Vagina (tissue), 2 donors: ENCODE measurements around the gene ACTN3. TPM values are rescaled to one million over a fixed set of nuclear protein-coding genes. Genes with fewer than 3 reads are reported as not detected.

ENCODE experiments used
- DNase-seq, 2 donors: peaks; one replicate each; pipeline ENCODE4 v3.0.0-alpha.2; 2017; ENCODE audit errors: extremely low spot score in 2 of 2
- H3K27ac ChIP-seq: fragments of 200-600 bp; sonication (generic); one replicate; pipeline ENCODE4 v1.5.1; 2019
- H3K27me3 ChIP-seq: fragments of 200-600 bp; sonication (generic); one replicate; pipeline ENCODE4 v1.5.1; 2019
- H3K36me3 ChIP-seq, 2 donors: fragments of 200-600 bp; sonication (generic); one replicate each; pipeline ENCODE4 v1.5.1; 2017 to 2019
- H3K4me1 ChIP-seq: fragments of 200-600 bp; sonication (generic); one replicate; pipeline ENCODE4 v1.5.1; 2019
- H3K4me3 ChIP-seq, 2 donors: fragments of 200-600 bp; sonication (generic); 1 replicate in 1 of 2; 2 replicates in 1 of 2; pipeline ENCODE4 v1.5.1; 2016 to 2019
- H3K9me3 ChIP-seq: fragments of 200-600 bp; sonication (generic); one replicate; pipeline ENCODE4 v1.5.1; 2019
- POLR2A ChIP-seq, 2 donors: fragments of 450-650 bp; IDR thresholded peaks; one replicate each; pipeline ENCODE4 v1.6.1; 2017; ENCODE audit warnings: antibody characterized with exemption in 2 of 2, mild to moderate bottlenecking in 2 of 2, moderate library complexity in 2 of 2
- POLR2AphosphoS5 ChIP-seq, 2 donors: sonication (generic); formaldehyde crosslinking; IDR thresholded peaks; one replicate each; pipeline ENCODE4 v1.9.0; 2017; ENCODE audit warnings: antibody characterized with exemption in 2 of 2, mild to moderate bottlenecking in 2 of 2, low read depth in 1 of 2; ENCODE audit not compliant: insufficient read depth in 1 of 2
- intact Hi-C: fragments of 100-400 bp; cut with DNase I; formaldehyde crosslinking; loops from one replicate; pipeline ENCODE4 v1.15.1; 2023
- total RNA-seq: library from RNA; depleted of rRNA; stranded (reverse); fragments of >200 nt; gene quantifications from one replicate; pipeline ENCODE4 v1.2.3, GENCODE V29; 2016
- TF ChIP-seq, protein P1 (sequence below), 3 experiments: fragments of 450-650 bp in 2 of 3; fragments of 200-600 bp in 1 of 3; sonication (generic) in 1 of 3; IDR thresholded peaks; one replicate each; pipeline ENCODE4 v1.5.1; 2017 to 2019; ENCODE audit warnings: antibody characterized with exemption in 3 of 3, mild to moderate bottlenecking in 2 of 3, moderate library complexity in 2 of 3

The ACTN3 gene
- total RNA-seq, 1 donor from 2014 or later: not detected

DNA sequence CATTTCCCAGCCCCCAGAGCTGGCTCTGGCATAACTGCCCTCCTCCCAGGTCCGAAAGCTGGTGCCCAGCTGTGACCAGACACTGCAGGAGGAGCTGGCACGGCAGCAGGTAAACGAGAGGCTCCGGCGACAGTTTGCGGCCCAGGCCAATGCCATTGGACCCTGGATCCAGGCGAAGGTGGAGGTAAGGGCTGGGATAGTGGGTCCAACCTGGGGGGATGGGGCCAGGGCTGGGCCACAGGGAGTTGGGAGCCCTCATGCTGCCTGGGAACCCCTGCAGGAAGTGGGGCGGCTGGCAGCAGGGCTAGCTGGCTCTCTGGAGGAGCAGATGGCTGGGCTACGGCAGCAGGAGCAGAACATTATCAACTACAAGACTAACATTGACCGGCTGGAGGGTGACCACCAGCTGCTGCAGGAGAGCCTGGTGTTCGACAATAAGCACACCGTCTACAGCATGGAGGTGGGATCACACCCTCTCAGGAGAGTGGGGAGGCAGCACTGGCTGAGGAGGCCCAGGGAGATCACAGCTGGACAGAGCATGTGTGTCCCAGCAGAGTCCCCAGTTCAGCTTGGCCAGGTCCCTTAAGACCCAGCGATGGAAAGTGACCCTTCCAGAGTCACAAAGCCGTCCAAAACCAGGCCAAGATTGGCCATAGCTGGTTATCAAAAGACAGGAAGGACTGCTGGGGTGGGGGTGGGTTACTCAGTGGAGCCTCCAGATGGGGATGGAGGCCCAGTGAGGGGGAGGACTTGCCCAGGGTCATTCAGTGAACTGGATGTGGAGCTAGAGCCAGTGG is 14.7 kb downstream of the ACTN3 start:
- Histone ChIP-seq H3K27me3 (no peaks in the 10 kb centered on the region), H3K36me3 (no peaks in the 10 kb centered on the region), H3K9me3 (no peaks in the 10 kb centered on the region), H3K27ac (no peak overlapping the region), H3K4me1 (peaks cover 12% of the 10 kb centered on the region), H3K4me3 (no peak overlapping the region)
- DNase-seq: no peak
- intact Hi-C loops: no loop called here
- TF ChIP-seq POLR2A (IDR thresholded peaks at IDR 0.05) (no peak), POLR2AphosphoS5 (IDR thresholded peaks at IDR 0.05; ENCODE audit: insufficient read depth in 1 of 2, low read depth in 1 of 2) (no peak)
- TF ChIP-seq, protein P1, sequence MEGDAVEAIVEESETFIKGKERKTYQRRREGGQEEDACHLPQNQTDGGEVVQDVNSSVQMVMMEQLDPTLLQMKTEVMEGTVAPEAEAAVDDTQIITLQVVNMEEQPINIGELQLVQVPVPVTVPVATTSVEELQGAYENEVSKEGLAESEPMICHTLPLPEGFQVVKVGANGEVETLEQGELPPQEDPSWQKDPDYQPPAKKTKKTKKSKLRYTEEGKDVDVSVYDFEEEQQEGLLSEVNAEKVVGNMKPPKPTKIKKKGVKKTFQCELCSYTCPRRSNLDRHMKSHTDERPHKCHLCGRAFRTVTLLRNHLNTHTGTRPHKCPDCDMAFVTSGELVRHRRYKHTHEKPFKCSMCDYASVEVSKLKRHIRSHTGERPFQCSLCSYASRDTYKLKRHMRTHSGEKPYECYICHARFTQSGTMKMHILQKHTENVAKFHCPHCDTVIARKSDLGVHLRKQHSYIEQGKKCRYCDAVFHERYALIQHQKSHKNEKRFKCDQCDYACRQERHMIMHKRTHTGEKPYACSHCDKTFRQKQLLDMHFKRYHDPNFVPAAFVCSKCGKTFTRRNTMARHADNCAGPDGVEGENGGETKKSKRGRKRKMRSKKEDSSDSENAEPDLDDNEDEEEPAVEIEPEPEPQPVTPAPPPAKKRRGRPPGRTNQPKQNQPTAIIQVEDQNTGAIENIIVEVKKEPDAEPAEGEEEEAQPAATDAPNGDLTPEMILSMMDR (IDR thresholded peaks at IDR 0.05): no peak

- peaks cover 12% of the 10 kb centered on the region for H3K4me1 ChIP-seq
- no peaks in the 10 kb centered on the region for H3K9me3 ChIP-seq
- no peak overlapping the region for H3K4me3 ChIP-seq
- DNase-seq: no peak
- no peak overlapping the region for H3K27ac ChIP-seq
- intact Hi-C loops: no loop called here
- TF ChIP-seq POLR2A (IDR thresholded peaks at IDR 0.05) (no peak), POLR2AphosphoS5 (IDR thresholded peaks at IDR 0.05; ENCODE audit: insufficient read depth in 1 of 2, low read depth in 1 of 2) (no peak)
- TF ChIP-seq, protein P1 (IDR thresholded peaks at IDR 0.05): no peak
- H3K36me3 ChIP-seq: no peaks in the 10 kb centered on the region
- no peaks in the 10 kb centered on the region for H3K27me3 ChIP-seq
These were observed 15.2 kb downstream of the ACTN3 start for GRCh38 chr11:66561975-66562248.

- no peak overlapping the region for H3K27ac ChIP-seq
- H3K4me3 ChIP-seq: no peak overlapping the region
- H3K36me3 ChIP-seq: no peaks in the 10 kb centered on the region
- no peaks in the 10 kb centered on the region for H3K27me3 ChIP-seq
- no peak for DNase-seq
- intact Hi-C loops: no loop called here
- H3K4me1 ChIP-seq: peaks cover 16% of the 10 kb centered on the region
- H3K9me3 ChIP-seq: no peaks in the 10 kb centered on the region
- TF ChIP-seq POLR2AphosphoS5 (IDR thresholded peaks at IDR 0.05; ENCODE audit: insufficient read depth in 1 of 2, low read depth in 1 of 2): no peak
These were observed 15.6 kb downstream of the ACTN3 start for GRCh38 chr11:66562275-66562674.

GRCh38 chr11:66562907-66563583 is 16.3 kb downstream of the ACTN3 start:
- Histone ChIP-seq H3K9me3 (no peaks in the 10 kb centered on the region), H3K36me3 (no peaks in the 10 kb centered on the region), H3K27ac (no peak overlapping the region), H3K4me3 (no peak overlapping the region), H3K4me1 (peaks cover 23% of the 10 kb centered on the region), H3K27me3 (no peaks in the 10 kb centered on the region)
- no peak for DNase-seq
- intact Hi-C loops: no loop called here
- TF ChIP-seq POLR2AphosphoS5 (IDR thresholded peaks at IDR 0.05; ENCODE audit: insufficient read depth in 1 of 2, low read depth in 1 of 2) (no peak), POLR2A (IDR thresholded peaks at IDR 0.05) (no peak)
- TF ChIP-seq, protein P1 (IDR thresholded peaks at IDR 0.05): no peak

- peak in 1 of 2 donors; percentile 47 for DNase-seq
- intact Hi-C loops: no loop called here
- no peaks in the 10 kb centered on the region for H3K27me3 ChIP-seq
- H3K4me1 ChIP-seq: peaks cover 23% of the 10 kb centered on the region
- no peaks in the 10 kb centered on the region for H3K36me3 ChIP-seq
- H3K9me3 ChIP-seq: no peaks in the 10 kb centered on the region
- TF ChIP-seq, protein P1 (IDR thresholded peaks at IDR 0.05): no peak
- TF ChIP-seq POLR2AphosphoS5 (IDR thresholded peaks at IDR 0.05; ENCODE audit: insufficient read depth in 1 of 2, low read depth in 1 of 2): no peak
- no peak for TF ChIP-seq POLR2A (IDR thresholded peaks at IDR 0.05)
- H3K4me3 ChIP-seq: no peak overlapping the region
- no peak overlapping the region for H3K27ac ChIP-seq
These were observed 17.1 kb downstream of the ACTN3 start for GRCh38 chr11:66563832-66564231.
